DND-41 (cell line): ENCODE results near the gene NUDT19.

Experiments
- CTCF ChIP-seq: IDR thresholded peaks from 2 replicates; pipeline ENCODE4 v1.5.1; 2012; ENCODE audit warnings: borderline replicate concordance, low read length, moderate library complexity, mild to moderate bottlenecking; ENCODE audit not compliant: poor library complexity, severe bottlenecking; ENCODE audit errors: extremely low read depth
- EZH2 ChIP-seq: IDR thresholded peaks from 3 replicates; pipeline ENCODE4 v1.6.1; 2012; ENCODE audit warnings: borderline replicate concordance, low read depth, mild to moderate bottlenecking, moderate library complexity, low read length, inconsistent platforms; ENCODE audit not compliant: severe bottlenecking

- TF ChIP-seq CTCF: no peak
- TF ChIP-seq EZH2: no peak
Measured at GRCh38 chr19:32751066-32751465, 59.4 kb downstream of the NUDT19 start.
